ENCODE data around the gene FOXJ2.
"Not testable (repeated sequence)": the region's sequence is repeated elsewhere in the genome, so short reads cannot be mapped to it uniquely, and the experiment has no call there.

FOXJ2 gene

DNA sequence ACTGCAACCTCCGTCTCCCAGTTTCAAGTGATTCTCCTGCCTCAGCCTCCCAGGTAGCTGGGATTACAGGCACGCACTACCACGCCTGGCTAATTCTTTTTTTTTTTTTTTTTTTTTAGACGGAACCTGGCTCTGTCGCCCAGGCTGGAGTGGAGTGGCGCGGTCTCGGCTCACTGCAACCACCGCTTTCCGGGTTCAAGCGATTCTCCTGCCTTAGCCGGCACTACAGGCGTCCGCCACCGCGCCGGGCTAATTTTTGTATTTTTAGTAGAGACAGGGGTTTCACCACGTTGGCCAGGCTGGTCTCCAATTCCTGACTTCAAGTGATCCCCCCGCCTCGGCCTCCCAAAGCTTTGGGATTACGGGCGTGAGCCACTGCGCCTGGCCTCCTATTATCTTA lies 1.5 kb upstream of the FOXJ2 start:
- DNase-seq, result not testable (repeated sequence)

- DNase-seq, result no peak
Observed at GRCh38 chr12:8031872-8032241, 659 bp upstream of the FOXJ2 start.

DNA sequence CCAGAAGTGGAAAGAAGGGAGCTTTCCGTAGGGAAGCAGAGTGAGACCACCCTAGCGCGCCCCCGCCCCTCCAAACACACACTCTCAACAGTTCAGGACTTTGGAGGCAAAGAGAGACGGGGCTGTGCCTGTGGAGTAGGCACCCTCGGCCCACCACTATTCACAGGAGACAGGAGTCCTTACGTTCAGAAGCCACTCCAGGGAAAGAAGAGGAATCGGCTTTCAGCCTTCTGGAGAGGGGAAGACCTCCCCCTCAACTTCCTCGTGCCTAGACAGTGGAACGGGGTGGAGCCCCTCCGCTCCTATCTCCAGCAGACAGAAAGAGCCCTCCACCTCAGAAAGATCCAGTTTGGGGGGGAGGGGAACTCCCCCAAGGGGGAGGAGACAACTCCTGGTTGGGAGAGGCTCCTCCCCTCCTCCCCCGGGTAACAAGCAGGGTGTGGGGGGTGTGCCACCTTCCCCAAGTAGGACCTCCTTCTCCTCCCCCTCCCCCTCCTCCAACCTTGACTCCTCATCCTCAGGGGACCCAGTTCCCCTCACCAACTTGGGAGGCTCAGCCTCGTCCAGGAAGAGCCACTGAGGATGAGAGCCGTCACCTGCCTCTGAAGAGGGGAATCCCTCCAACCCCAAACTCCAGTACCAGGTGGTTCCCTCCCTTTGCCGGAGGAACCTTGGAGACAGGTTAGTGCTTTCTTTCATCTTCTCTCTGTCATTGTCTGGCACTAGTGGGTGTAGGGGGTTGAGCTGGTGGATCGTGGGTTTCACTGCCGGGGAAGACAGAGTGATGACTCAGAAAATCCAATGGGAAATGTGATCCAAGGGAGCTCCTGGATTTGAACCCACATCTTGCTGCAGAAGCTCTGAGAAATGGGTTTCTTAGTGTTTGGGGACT lies 883 bp downstream of the FOXJ2 start:
- DNase-seq, result peak; percentile 43

- no peak for DNase-seq
Observed at GRCh38 chr12:8034802-8035201, 2.3 kb downstream of the FOXJ2 start.

DNA sequence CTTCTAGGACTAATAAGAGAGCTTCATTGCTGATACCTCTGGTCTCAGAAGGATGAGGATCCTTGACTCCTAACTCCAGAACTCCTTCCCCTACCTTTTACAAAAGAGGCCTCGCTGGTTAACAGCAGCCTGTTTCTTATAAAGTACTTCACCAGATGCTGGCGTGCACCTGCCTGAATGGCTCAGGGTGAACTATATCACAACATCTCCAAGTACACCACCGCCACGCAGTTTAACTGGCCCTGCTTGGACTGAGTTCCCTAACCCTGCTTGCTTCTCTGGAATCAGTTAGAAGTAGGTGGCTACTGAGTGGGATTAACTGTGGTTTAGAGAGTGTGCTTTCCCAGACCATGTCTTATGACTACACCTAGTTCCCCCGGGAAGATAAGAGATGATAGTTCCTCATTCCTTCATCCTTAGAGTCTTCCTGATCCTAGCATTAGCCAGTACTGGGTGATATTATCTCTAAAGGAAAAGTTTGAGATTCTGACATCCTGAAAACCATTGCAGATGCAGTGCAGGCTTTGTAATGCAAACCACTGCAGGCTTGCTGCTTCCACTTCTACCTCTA lies 3.0 kb downstream of the FOXJ2 start:
- no peak for DNase-seq

DNA sequence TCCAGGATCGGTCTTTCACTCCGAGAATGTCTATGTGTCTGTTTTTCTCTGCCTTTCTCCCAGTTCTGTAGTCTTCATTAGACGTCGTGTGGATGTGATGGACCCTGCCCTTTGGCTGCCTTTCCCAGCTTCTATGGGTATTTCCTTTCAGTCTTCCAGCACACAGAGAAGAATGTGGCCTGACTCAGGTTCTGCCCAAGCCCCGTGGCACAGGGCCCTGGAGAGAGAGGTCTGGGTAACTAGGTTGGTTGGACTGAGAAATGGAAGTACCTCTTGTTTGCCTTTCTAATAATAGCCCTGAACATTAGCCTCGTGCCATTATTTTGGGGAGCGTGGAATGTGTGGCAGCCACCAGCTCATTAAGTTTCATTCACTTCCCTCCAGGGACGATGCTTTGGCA lies 3.8 kb downstream of the FOXJ2 start:
- DNase-seq, result no peak

DNA sequence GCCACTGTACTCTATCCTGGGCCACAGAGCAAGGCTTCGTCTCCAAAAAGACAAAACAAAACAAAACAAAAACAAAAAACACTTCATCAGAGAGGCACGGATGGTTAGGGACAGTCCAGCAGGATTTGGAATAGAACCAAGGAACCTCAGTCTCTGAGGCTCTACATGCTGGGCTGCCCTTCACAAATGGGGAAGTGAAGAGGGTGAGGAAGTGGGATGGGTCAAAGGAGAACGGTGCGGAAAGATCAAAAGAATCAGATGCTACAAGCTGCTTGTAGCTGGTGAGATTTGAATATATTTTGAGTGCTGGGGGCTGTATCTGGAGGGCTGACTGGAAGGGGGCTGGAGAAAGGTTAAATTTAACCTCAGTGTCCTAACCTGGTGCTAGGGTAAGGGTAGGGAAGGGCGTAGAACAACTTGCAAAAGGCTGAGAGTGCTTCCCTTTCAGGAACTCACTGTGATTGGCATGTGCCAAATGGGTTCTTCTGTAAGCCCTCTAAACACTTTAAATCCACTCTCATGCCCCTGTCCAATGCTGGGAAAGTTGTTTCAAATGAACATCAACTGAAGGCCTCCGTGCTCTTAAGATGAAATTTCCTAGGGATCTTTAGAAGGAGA lies 4.6 kb downstream of the FOXJ2 start:
- DNase-seq, result no peak

DNA sequence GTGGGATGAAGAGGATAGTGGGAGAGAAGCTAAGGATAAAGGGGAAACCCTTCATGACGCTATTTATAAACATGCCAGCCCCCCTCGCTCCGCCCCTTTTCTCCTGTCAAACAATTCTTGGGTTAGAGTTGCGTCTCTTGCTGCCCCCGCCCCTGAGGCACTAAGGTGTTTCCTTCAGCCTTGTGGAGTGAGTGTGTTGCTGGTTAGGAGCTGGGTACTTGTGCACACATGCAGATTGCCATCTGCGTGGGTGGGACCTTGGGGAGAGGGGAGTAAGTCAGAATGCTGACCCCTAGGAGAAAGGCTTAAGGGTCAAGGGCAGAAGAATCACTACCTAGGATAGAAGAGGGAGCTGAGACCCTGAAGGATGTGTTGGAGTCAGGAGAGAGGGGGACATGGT lies 5.4 kb downstream of the FOXJ2 start:
- no peak for DNase-seq

GRCh38 chr12:8038659-8039114 lies 6.2 kb downstream of the FOXJ2 start:
- peak; percentile 15 for DNase-seq

- no peak for DNase-seq
Observed at GRCh38 chr12:8040791-8041190, 8.3 kb downstream of the FOXJ2 start.

- DNase-seq, result peak; percentile 80
Observed at GRCh38 chr12:8045952-8046944, 13.7 kb downstream of the FOXJ2 start.

- DNase-seq, result no peak
Observed at GRCh38 chr12:8047842-8048241, 15.3 kb downstream of the FOXJ2 start.

GRCh38 chr12:8048906-8049305 lies 16.4 kb downstream of the FOXJ2 start:
- DNase-seq, result no peak

DNA sequence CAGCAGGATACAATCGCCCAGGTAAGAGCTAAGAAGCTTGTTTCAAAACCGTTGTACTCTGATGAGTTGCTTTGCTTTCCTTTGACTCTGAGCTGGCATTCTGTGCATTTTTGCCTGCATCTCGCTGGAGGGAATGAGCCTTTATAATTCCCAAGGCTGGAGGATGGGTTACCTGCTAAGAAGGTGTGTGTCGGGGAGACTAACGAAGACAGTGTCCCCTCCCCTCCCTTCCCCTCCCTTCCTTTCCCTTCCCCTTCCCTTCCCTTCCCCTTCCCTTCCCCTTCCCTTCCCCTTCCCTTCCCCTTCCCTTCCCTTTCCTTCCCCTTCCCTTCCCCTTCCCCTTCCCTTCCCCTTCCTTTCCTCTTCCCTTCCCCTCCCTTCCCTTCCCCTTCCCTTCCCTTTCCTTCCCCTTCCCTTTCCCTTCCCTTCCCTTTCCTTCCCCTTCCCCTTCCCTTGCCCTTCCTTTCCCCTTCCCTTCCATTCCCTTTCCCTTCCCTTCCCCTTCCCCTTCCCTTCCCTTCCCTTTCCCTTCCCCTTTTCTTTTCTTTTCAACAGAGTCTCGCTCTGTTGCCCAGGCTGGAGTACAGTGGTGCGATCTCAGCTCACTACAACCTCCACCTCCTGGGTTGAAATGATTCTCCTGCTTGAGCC lies 18.2 kb downstream of the FOXJ2 start:
- no peak for DNase-seq

DNA sequence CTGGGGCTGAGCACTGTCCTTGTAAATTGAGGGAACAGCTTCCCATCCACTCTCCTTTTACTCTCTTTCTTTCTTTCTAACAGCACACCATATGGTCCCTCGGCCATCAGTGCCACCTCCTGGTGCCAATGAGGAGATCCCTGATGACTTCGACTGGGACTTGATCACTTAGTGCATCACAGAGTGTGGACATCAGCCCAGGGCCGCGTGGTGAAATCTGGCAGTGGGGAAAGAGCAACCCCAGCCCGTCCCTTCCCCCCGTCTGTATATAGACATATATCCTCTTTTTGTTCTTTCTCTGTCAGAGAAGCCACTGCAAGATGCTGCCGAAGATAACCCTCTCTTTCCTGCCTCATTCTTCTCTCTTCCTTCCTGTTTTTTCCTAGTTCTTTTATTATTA lies 20.2 kb downstream of the FOXJ2 start:
- no peak for DNase-seq

DNA sequence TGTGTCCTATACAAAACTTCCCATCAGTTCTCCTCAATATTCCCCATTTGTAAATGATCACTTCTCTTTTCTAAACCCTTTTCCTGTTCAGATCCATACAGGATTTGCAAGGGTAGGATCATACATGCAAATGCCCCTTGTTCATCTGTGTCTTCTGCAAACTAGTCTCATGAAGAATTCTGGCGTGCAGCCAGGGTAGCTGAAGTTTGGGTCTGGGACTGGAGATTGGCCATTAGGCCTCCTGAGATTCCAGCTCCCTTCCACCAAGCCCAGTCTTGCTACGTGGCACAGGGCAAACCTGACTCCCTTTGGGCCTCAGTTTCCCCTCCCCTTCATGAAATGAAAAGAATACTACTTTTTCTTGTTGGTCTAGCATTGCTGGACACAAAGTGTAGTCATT lies 22.3 kb downstream of the FOXJ2 start:
- no peak for DNase-seq

DNA sequence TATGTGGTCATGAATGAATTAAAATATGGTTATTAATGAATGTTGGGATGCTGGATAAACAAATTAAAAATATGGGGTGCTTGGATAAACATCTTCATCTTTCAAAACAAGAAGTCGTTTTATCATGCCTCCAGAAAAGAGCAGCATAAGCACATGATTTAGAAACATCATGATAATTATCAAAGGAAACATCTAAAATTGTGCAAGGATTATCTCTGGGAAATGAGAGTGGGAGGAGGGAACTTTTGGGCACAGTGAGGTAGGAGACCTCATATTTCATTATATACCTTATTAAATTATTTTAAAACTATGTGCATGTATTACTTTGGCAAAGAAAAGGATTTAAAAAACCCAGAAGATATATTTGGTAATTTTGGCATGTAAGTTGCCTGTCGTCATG lies 24.8 kb downstream of the FOXJ2 start:
- no peak for DNase-seq

- no peak for DNase-seq
Observed at GRCh38 chr12:8057839-8058238, 25.3 kb downstream of the FOXJ2 start.

- no peak for DNase-seq
Observed at GRCh38 chr12:8058506-8058905, 26.0 kb downstream of the FOXJ2 start.

DNA sequence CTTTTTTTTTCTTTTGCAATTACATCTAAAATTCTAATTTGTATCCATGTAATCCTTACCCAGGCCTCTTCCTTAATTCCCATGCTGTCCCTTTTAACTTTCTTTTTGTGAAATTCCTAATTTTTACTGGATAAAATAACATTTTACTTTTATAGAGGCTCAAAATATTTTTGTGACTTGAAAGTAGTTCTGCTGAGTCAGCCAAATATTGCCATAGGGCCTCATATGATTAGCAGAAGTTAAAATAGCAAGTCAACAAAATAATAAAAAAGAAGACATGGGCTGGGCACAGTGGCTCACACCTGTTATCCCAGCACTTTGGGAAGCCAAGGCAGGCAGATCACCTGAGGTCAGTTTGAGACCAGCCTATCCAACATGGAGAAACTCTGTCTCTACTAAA lies 31.6 kb downstream of the FOXJ2 start:
- DNase-seq, result no peak

GRCh38 chr12:8065991-8066594 lies 33.6 kb downstream of the FOXJ2 start, which contains the start of gene C3AR1:
C3AR1 (minus strand) TSS chr12:8066359; CDS start chr12:8060185, 6,174 bp downstream.
- no peak for DNase-seq

DNA sequence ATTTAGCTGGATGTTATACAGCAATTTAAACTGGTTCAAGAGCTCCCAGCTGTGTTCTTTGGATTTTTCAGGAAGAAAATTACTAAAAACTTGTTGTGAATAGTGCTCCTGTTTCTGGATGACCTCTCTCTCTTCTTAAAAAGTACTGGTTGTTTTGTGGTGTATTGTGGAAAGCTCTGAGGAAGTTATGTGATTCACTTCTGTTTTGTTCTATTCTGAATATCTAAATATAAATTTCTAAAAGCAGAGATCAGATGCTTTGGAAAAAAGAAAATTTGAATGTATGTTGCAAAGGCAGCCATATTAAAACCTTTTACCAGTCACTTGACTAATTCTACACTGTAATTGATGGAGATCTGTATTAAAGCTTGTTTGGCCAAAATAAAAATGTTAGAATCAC lies 37.1 kb downstream of the FOXJ2 start:
- DNase-seq, result no peak
